GM12878 (cell line): ENCODE results near the gene MVB12B. TPM values are rescaled to one million over a fixed set of nuclear protein-coding genes. Genes with fewer than 3 reads are reported as not detected.

Experiments
- ATAC-seq: fragments of 200-7000 bp; cut with Tn5 transposase; 3 replicates; pipeline ENCODE4 v1.9.1; 2020; ENCODE audit warnings: mild to moderate bottlenecking, moderate library complexity
- BruUV-seq: library from RNA; stranded (reverse); fragments of 400-500 nt; replicated peaks from 2 replicates; lab custom pipeline; 2021; lab: Mats Ljungman, UMichigan
- CTCF ChIA-PET: fragments of 300-600 bp; sonication (Branson Sonifier 250); formaldehyde crosslinking; extraction: SDS; loops from one replicate; lab custom pipeline; 2021; ENCODE audit warnings: inconsistent platforms; lab: Yijun Ruan, JAX
- POLR2A ChIA-PET: fragments of 350-600 bp; formaldehyde crosslinking; extraction: SDS; loops from one replicate; lab custom pipeline; 2021; ENCODE audit warnings: inconsistent platforms; lab: Charles Lee
- RAD21 ChIA-PET: fragments of 300-600 bp; sonication (Branson Sonifier 250); formaldehyde crosslinking; loops from one replicate; lab custom pipeline; 2023; ENCODE audit warnings: antibody characterized with exemption; ENCODE audit not compliant: unreplicated experiment; lab: Charles Lee
- SMC1A ChIA-PET: fragments of 300-600 bp; sonication (Branson Sonifier 250); formaldehyde crosslinking; loops from one replicate; lab custom pipeline; 2023; ENCODE audit not compliant: unreplicated experiment, uncharacterized antibody; lab: Charles Lee
- DNase-seq: peaks from one replicate; pipeline ENCODE4 v3.0.0-alpha.2; 2011; ENCODE audit warnings: low read depth, low spot score
- FAIRE-seq: peaks from 3 replicates; lab custom pipeline; 2011; peaks lifted over from hg19 to GRCh38; lab: Jason Lieb, UNC
- H2AFZ ChIP-seq: 2 replicates; pipeline ENCODE4 v1.6.0; 2011; ENCODE audit warnings: low read depth, low read length, control low read depth; ENCODE audit not compliant: control insufficient read depth
- H3K27ac ChIP-seq: 2 replicates; pipeline ENCODE4 v1.5.1; 2011; ENCODE audit warnings: control low read depth; ENCODE audit not compliant: control insufficient read depth, insufficient read depth
- H3K27me3 ChIP-seq, 2 experiments: replicated peaks in 1 of 2; 2 replicates each; pipeline versions ENCODE4 v1.6.0 to v1.6.1; 2011; ENCODE audit warnings: low read length in 1 of 2; ENCODE audit not compliant: control insufficient read depth in 2 of 2, insufficient read depth in 2 of 2
- H3K36me3 ChIP-seq, 2 experiments: 2 replicates each; pipeline ENCODE4 v1.5.1; 2011; ENCODE audit warnings: low read length in 1 of 2; ENCODE audit not compliant: control insufficient read depth in 2 of 2, insufficient read depth in 2 of 2
- H3K4me1 ChIP-seq: 2 replicates; pipeline ENCODE4 v1.6.1; 2011; ENCODE audit warnings: mild to moderate bottlenecking, low read length, moderate library complexity, mixed read lengths; ENCODE audit not compliant: control insufficient read depth, insufficient read depth
- H3K4me2 ChIP-seq: 2 replicates; pipeline ENCODE4 v1.6.0; 2011; ENCODE audit warnings: control low read depth; ENCODE audit not compliant: control insufficient read depth, insufficient read depth
- H3K4me3 ChIP-seq: fragments of 200-600 bp; sonication (generic); 2 replicates; pipeline ENCODE4 v1.5.1; 2016
- H3K79me2 ChIP-seq: 2 replicates; pipeline ENCODE4 v1.6.0; 2011; ENCODE audit warnings: low read length; ENCODE audit not compliant: control insufficient read depth, insufficient read depth
- H3K9ac ChIP-seq: 2 replicates; pipeline ENCODE4 v1.8.0; 2011; ENCODE audit warnings: low read length, control low read depth, mixed read lengths; ENCODE audit not compliant: control insufficient read depth, insufficient read depth
- H3K9me3 ChIP-seq: replicated peaks from 3 replicates; pipeline ENCODE4 v1.5.1; 2011; ENCODE audit warnings: mild to moderate bottlenecking, low read length; ENCODE audit not compliant: control insufficient read depth, insufficient read depth
- H4K20me1 ChIP-seq: 2 replicates; pipeline ENCODE4 v1.6.0; 2011; ENCODE audit not compliant: control insufficient read depth, insufficient read depth
- CREM ChIP-seq: IDR thresholded peaks from 2 replicates; pipeline ENCODE4 v1.6.1; 2014; ENCODE audit warnings: antibody characterized with exemption, low read depth
- RELA ChIP-seq: fragments of 450-650 bp; IDR thresholded peaks from 2 replicates; pipeline ENCODE4 v1.8.0; 2014; ENCODE audit warnings: borderline replicate concordance; ENCODE audit not compliant: partially characterized antibody
- SRF ChIP-seq, 2 experiments: IDR thresholded peaks; 2 replicates each; pipeline ENCODE4 v1.6.1; 2011; ENCODE audit warnings: low read depth in 2 of 2, low read length in 2 of 2, mild to moderate bottlenecking in 1 of 2, moderate library complexity in 1 of 2
- TCF7 ChIP-seq: IDR thresholded peaks from 2 replicates; pipeline ENCODE4 v1.6.1; 2014; ENCODE audit warnings: antibody characterized with exemption, borderline replicate concordance
- ZBTB11 ChIP-seq: fragments of 450-650 bp; formaldehyde crosslinking; IDR thresholded peaks from 2 replicates; pipeline ENCODE4 v1.5.0; 2022; ENCODE audit warnings: mild to moderate bottlenecking, missing genetic modification characterization
- WGBS: methylation state at CpG from one replicate; pipeline ENCODE4 v1.1.6; 2016; ENCODE audit warnings: low lambda C conversion rate; ENCODE audit not compliant: insufficient replicate concordance, insufficient coverage; ENCODE audit errors: missing lambda C conversion rate; 5-methylcytosine and 5-hydroxymethylcytosine counted together
- in situ Hi-C: fragments of 300-500 bp; cut with MboI; formaldehyde crosslinking; loops from 9 replicates; pipeline ENCODE4 v1.14.3; 2018; ENCODE audit warnings: mixed read lengths
- intact Hi-C: fragments of 100-400 bp; cut with micrococcal nuclease; formaldehyde crosslinking; loops from one replicate; pipeline ENCODE4 v1.14.2; 2022; ENCODE audit not compliant: unreplicated experiment
- polyA plus RNA-seq, 11 experiments: library from polyadenylated mRNA; depleted of rRNA in 4 of 11; unstranded in 6 of 11; stranded (reverse) in 5 of 11; fragments of >200 nt; fragmentation: Nextera tagmentation in 4 of 11; fragmentation: Illumina TruSeq in 1 of 11; extraction: Ambion mirVana in 4 of 11; extraction: Trizol in 1 of 11; gene quantifications; 1 replicate in 1 of 11; 2 replicates in 10 of 11; pipeline versions ENCODE4 v1.2.1 to v1.2.3, GENCODE V29; 2011 to 2016; ENCODE audit warnings: inconsistent platforms in 2 of 11, missing spikeins in 2 of 11, low read depth in 1 of 11
- total RNA-seq, 4 experiments: library from RNA; depleted of rRNA in 3 of 4; stranded (reverse); fragments of >200 nt in 3 of 4; fragmentation: Illumina TruSeq in 1 of 4; extraction: Trizol in 1 of 4; gene quantifications; 2 replicates each; pipeline versions ENCODE4 v1.2.1 to v1.2.3, GENCODE V29; 2013 to 2021

The MVB12B gene
- total and polyA plus RNA-seq, 10 of the 15 experiments (the other 5 are each of a cell fraction or from before 2014, with no cell fraction given): 0.08 TPM; not detected in 9

GRCh38 chr9:126347911-126348760, 21.5 kb downstream of the MVB12B start:
- intact Hi-C loops: no loop called here
- in situ Hi-C loops: no loop called here
- Histone ChIP-seq H3K79me2 (no peaks in the 10 kb centered on the region), H3K36me3 (no peaks in the 10 kb centered on the region), H2AFZ (no peak overlapping the region), H3K27ac (no peak overlapping the region), H3K27me3 (peaks cover 4 to 8% of the 10 kb centered on the region in 2 experiments), H4K20me1 (no peaks in the 10 kb centered on the region), H3K4me3 (no peak overlapping the region), H3K9me3 (no peaks in the 10 kb centered on the region), H3K4me2 (no peak overlapping the region), H3K9ac (no peak overlapping the region), H3K4me1 (no peaks in the 10 kb centered on the region)
- DNase-seq: no peak
- ChIA-PET RAD21 (no interaction called here), CTCF (no interaction called here), SMC1A (no interaction called here), POLR2A (no interaction called here)
- ATAC-seq: no peak
- no TSS peak for BruUV-seq
- 18% methylated on average over 14 of the region's 14 CpGs for WGBS
- no peak for FAIRE-seq
- TF ChIP-seq CREM (no peak), SRF (IDR thresholded peaks at IDR 0.05; ENCODE audit: low read depth in 2 of 2, low read length in 2 of 2) (no peak), RELA (no peak), ZBTB11 (no peak), TCF7 (no peak)
